ENCODE results near the gene GABRP.
A peak's percentile ranks its signal among the peaks of the same experiment; 100 is the strongest.

Gene GABRP

DNA sequence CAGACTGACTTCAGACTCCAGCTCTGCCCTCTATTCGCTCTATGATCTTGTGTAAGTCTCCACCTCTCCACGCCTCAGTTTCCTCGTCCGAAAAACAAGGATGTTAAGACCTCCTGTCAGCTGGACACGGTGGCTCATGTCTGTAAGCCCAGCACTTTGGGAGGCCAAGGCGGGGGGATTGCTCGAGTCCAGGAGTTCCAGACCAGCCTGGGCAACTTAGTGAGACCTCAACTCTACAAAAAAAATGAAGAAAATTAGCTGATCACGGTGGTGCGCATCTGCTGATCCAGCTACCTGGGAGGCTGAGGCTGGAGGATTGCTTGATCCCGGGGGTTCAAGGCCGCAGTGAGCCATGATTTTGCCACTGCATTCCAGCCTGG, 36.6 kb upstream of the GABRP start:
- Histone ChIP-seq H3K4me3 (replicated peaks; ENCODE audit: low read depth, low read length) (no peak overlapping the region), H3K27me3 (replicated peaks; ENCODE audit: control insufficient read depth, insufficient read depth, low read length) (peaks cover 2% of the 10 kb centered on the region; the same call in 1 of the 2 replicates), H3K36me3 (ENCODE audit: control insufficient read depth, insufficient read depth, low read length) (no peaks in the 10 kb centered on the region)
- TF ChIP-seq, protein P1, sequence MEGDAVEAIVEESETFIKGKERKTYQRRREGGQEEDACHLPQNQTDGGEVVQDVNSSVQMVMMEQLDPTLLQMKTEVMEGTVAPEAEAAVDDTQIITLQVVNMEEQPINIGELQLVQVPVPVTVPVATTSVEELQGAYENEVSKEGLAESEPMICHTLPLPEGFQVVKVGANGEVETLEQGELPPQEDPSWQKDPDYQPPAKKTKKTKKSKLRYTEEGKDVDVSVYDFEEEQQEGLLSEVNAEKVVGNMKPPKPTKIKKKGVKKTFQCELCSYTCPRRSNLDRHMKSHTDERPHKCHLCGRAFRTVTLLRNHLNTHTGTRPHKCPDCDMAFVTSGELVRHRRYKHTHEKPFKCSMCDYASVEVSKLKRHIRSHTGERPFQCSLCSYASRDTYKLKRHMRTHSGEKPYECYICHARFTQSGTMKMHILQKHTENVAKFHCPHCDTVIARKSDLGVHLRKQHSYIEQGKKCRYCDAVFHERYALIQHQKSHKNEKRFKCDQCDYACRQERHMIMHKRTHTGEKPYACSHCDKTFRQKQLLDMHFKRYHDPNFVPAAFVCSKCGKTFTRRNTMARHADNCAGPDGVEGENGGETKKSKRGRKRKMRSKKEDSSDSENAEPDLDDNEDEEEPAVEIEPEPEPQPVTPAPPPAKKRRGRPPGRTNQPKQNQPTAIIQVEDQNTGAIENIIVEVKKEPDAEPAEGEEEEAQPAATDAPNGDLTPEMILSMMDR (IDR thresholded peaks at IDR 0.05; ENCODE audit: insufficient read depth, low read length, poor library complexity, severe bottlenecking) = no peak
- DNase-seq (ENCODE audit: extremely low read depth, insufficient read length) = no peak

DNA sequence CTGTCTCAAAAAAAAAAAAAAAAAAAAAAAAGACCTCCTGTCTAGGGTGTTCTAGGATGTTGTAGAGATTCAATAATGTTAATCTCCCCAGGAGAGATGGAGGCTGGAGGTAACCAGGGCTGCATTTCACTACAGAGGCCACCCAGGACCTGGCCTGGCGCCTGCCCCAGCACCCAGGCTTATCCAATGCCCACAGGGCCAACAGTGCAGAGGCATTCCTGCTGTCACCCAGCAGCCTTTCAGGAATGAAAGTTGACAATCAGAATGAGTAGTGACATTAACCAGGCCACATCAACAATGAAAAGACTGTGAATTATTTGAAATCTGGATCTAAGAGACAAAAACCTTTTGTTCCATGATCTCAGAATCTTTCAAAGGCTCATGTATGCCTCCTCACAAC, 36.2 kb upstream of the GABRP start:
- TF ChIP-seq, protein P1 (IDR thresholded peaks at IDR 0.05; ENCODE audit: insufficient read depth, low read length, poor library complexity, severe bottlenecking) = no peak
- Histone ChIP-seq H3K4me3 (replicated peaks; ENCODE audit: low read depth, low read length) (no peak overlapping the region), H3K27me3 (replicated peaks; ENCODE audit: control insufficient read depth, insufficient read depth, low read length) (peaks cover 2% of the 10 kb centered on the region; the same call in 1 of the 2 replicates), H3K36me3 (ENCODE audit: control insufficient read depth, insufficient read depth, low read length) (no peaks in the 10 kb centered on the region)
- DNase-seq (ENCODE audit: extremely low read depth, insufficient read length) = no peak

DNA sequence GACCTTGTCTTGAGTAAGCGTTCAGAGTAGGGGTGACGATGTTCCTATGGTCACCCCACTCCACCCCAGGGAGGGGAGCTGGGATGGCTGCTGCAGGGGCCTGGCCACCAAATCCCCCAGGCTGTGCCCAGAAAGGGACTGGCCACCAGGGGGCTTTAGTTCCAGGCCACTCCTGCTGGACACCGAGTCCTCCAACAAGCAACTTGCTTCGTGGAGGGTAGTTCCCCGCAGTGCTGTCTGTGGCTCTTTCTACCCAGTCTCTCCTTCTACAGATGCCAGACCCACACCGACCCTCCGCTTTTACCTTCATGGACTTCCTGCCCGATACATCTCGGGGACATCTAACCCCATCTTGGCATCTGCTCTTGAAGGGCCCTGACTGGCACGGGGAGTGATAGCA, 35.7 kb upstream of the GABRP start:
- no peaks in the 10 kb centered on the region for H3K36me3 ChIP-seq (ENCODE audit: control insufficient read depth, insufficient read depth, low read length)
- no peak for DNase-seq (ENCODE audit: extremely low read depth, insufficient read length)
- TF ChIP-seq, protein P1 (IDR thresholded peaks at IDR 0.05; ENCODE audit: insufficient read depth, low read length, poor library complexity, severe bottlenecking) = peak; percentile 33
- H3K4me3 ChIP-seq (replicated peaks; ENCODE audit: low read depth, low read length) = no peak overlapping the region
- H3K27me3 ChIP-seq (replicated peaks; ENCODE audit: control insufficient read depth, insufficient read depth, low read length) = peaks cover 2% of the 10 kb centered on the region; the same call in 1 of the 2 replicates

DNA sequence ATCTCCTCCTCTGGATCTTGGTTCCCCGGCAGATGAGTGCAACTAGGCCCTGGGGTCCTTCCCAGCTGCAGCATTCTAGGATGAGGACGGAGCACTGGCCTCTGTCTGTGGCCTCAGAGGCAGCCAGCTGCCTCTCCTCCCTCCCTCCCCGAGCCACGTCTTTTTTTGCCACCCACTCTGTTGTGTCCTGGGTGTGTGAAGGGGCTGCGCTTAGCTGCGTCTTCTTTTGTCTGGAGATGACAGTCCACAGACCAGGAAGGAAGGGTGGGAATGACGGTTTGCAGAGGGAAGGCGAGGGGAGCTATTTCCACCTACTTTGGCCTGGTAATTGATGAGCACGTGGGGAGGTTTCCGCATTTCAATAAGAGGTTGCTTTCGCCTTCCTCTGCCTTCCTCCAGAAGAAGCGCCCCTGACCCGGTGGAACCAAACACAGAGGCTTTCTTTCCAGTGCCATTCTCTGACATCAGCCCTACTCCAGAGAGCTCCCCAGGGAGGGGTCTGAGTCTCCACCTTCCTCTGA, 34.5 kb upstream of the GABRP start:
- no peaks in the 10 kb centered on the region for H3K36me3 ChIP-seq (ENCODE audit: control insufficient read depth, insufficient read depth, low read length)
- H3K4me3 ChIP-seq (replicated peaks; ENCODE audit: low read depth, low read length) = no peak overlapping the region
- H3K27me3 ChIP-seq (replicated peaks; ENCODE audit: control insufficient read depth, insufficient read depth, low read length) = peaks cover 2% of the 10 kb centered on the region; the same call in 1 of the 2 replicates
- TF ChIP-seq, protein P1 (IDR thresholded peaks at IDR 0.05; ENCODE audit: insufficient read depth, low read length, poor library complexity, severe bottlenecking) = no peak
- DNase-seq (ENCODE audit: extremely low read depth, insufficient read length) = no peak

DNA sequence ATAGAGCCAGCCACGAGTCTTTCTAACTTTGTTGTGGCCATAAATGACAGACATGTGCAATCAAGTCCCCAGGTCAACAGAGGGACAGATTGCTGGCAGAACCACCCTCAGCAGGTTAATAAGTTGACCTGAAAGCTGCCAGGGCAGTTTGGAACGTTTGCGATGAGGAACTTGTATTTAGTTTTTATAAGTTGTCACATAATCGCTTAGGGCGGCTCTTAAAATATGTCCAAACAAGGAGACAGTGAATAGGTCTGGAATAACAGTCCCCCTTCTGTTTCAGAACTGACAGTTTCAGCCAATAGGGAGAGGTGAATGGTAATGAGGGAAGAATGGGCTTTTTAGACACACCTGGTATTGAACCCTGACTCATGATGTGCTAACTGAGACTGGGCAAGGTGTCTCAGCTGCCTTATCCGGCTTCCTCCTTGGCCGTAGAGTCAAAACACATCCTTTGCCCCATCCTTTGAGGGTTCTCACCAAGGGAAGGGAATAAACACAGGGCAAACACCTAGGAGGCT, 33.6 kb upstream of the GABRP start:
- H3K4me3 ChIP-seq (replicated peaks; ENCODE audit: low read depth, low read length) = no peak overlapping the region
- TF ChIP-seq, protein P1 (IDR thresholded peaks at IDR 0.05; ENCODE audit: insufficient read depth, low read length, poor library complexity, severe bottlenecking) = no peak
- DNase-seq (ENCODE audit: extremely low read depth, insufficient read length) = no peak
- peaks cover 2% of the 10 kb centered on the region; the same call in 1 of the 2 replicates for H3K27me3 ChIP-seq (replicated peaks; ENCODE audit: control insufficient read depth, insufficient read depth, low read length)
- H3K36me3 ChIP-seq (ENCODE audit: control insufficient read depth, insufficient read depth, low read length) = no peaks in the 10 kb centered on the region

DNA sequence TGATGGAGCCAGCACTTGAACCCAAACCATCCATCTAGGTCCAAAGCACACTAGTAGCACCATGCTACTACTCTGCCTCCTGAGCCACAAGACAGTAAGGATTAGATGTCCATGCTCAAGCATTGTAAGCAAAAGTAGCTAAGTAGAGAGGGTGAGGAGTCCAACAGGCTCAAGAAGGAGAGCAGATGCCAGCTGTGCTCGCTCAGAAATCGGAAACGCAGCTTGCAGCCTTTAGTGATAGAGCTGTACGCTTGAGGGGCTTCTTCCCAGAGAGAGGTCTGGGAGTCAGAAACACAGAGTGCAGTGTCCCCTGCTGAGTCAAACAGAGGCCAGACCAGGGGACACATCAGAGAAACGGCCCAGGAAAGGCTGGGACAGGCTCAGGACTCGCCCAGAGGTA, 32.7 kb upstream of the GABRP start:
- no peak for DNase-seq (ENCODE audit: extremely low read depth, insufficient read length)
- Histone ChIP-seq H3K27me3 (replicated peaks; ENCODE audit: control insufficient read depth, insufficient read depth, low read length) (peaks cover 2% of the 10 kb centered on the region; the same call in 1 of the 2 replicates), H3K4me3 (replicated peaks; ENCODE audit: low read depth, low read length) (no peak overlapping the region), H3K36me3 (ENCODE audit: control insufficient read depth, insufficient read depth, low read length) (no peaks in the 10 kb centered on the region)
- TF ChIP-seq, protein P1 (IDR thresholded peaks at IDR 0.05; ENCODE audit: insufficient read depth, low read length, poor library complexity, severe bottlenecking) = no peak
